HG03342 (cell line): ENCODE data around the gene C19orf25.
A peak's percentile ranks its signal among the peaks of the same experiment; 100 is the strongest.

Source experiments
- ATAC-seq: cut with Tn5 transposase; IDR thresholded peaks from one replicate; pipeline ENCODE4 v1.9.1; 2021; ENCODE audit warnings: mild to moderate bottlenecking, moderate library complexity; ENCODE audit not compliant: unreplicated experiment

The C19orf25 gene

DNA sequence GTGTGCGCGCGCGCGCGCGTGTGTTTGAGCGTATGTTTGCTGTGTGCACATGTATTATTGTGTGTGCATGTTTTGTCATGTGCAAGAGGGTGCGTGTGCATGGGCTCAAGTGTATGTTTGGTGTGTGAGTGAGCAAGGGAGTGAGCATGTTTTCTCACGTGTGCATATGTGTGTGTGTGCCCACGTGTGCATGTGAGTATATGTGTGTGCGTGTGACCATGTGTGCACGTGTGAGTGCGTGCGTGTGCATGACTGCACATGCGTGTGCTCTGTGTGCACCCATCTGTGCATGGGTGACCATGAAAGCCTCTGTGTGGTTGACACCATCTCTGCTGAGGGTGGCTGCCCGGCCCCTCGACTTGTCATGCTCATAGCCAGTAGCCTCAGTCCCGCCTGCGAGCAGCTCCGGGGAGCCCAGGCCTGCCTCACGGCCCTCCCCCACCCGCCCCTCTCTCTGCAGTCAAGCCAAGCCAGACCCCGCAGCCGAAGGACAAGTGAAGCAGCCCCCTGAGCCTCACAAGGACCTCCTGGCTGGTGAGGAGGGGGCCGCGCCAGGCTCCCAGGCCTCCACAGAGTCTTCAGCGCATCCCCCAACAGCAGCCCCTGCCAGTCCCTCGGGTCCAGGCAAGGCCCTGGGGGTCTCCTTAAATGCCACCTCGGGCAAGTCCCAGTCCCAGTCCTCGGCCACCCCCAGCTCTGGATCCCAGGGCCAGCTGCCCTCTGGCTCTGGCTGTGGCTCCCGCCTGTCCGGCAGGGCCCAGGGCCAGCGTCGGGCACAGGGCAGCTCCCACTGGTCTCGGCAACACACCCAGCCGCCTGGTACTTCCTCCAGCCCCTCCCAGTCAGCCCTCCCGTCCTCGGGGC, 17.9 kb upstream of the C19orf25 start:
- no peak for ATAC-seq

DNA sequence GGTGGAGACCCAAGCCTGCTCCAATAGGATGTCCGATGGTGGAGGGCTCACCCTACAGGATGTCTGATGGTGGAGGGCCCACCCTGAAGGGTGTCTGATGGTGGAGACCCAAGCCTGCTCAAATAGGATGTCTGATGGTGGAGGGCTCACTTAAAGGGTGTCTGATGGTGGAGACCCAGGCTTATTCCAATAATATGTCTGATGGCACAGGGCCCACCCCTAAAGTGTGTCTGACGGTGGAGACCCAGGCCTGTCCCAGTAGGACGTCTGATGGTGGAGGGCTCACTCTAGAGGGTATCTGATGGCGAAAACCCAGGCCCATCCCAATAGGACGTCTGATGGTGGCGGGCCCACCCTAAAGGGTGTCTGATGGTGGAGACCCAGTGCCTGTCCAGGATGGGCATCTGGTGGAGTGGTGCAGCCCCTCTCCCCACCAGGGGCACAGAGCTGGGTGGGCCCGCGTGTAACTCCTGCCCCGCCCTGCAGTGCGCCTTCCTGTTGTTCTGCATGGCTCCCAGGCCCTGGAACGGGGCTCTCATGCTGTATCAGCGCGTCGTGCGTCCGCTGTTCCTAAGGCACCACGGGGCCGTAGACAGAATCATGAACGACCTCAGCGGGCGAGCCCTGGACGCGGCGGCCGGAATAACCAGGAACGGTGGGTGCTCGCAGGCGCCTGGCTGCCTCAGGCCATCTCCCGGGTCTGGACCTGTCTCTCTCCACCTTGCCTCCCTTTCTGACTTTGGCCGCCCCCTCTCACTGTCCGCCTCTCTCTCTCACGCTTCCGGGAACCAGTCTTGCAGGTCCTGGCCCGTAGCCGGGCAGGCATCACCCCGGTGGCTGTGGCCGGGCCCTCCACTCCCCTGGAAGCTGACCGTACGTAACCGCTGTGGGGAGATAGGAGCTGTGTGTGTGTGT, 17.0 kb upstream of the C19orf25 start:
- ATAC-seq: no peak

DNA sequence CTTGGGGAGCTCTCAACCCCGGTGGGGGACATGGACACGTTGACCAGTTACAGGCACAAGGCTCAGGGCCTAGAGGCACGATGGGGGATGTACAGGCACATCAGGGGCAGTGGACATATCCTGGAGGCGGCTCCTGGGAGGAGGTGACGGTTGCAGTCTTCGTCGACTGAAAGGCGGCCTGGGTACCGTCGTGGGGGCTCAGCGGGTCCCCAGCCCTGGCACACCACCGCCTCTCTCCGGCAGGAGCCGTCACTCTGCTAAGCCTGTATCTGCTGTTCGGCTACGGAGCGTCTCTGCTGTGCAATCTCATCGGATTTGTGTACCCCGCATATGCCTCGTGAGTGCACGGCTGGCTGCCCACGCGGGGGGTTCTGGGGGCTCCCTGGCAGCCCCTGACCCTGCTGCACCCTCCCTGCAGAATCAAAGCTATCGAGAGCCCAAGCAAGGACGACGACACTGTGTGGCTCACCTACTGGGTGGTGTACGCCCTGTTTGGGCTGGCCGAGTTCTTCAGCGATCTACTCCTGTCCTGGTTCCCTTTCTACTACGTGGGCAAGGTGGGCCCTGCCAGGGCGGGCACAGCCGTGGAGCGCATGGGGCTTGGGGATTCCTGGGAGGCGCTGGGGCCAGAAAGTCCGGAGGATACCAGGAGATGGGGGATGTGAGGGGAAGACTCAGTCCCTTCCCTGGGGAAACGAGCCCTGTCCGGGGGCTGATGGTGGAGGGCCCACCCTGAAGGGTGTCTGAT, 16.2 kb upstream of the C19orf25 start:
- no peak for ATAC-seq

DNA sequence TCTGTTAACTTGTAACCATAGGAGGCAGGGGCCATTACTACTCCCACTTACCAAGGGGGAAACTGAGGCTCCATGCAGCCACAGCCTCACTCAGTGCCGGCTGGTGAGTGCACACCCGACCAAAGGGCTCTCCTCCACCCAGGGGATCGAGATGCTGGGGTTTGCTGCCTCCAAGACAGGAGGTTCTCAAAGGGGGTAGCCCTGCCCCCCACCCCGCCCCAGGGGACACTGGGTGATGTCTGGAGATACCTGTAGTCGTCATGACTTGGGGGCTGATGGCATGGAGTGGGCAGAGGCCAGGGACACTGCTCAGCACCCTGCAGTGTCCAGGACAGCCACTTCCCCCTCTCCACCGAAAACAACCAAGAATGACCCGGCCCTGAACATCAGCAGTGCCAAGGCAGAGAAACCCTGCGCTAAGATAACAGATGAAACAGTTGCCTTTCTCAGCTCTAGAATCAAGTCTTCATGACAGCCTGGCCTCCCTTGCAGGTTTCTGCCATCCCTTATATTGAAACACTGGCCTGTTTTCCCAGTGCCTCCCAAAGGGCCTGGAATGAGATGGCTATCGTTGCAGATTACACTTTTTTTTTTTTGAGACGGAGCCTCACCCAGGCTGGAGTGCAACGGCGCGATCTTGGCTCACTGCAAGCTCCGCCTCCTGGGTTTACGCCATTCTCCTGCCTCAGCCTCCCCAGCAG, 15.2 kb upstream of the C19orf25 start:
- ATAC-seq: no peak

DNA sequence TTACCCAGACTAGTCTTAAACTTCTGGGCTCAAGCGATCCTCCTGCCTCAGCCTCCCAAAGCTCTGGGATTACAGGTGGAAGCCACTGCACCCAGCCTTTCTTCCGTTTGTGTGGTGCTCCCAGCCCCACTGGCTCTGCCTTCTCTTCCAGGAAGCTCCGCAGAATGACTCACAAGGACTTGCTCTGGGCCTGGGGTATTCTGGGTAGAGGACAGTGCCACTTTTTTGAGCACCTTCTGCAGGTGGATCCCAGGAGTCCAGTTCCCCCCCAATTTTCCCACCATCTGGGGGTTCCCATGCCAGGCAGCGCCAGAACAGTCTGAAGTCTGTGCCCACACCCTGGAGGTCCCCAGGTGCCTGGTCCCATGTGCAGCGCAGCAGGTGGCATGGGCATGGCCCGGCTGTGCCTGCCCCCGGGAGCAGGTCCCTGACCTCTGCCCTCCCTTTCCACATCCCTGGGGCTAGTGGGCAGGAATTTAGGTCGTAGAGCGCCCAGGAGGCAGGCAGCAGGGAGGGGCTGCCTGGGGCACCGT, 13.5 kb upstream of the C19orf25 start:
- ATAC-seq: no peak

- no peak for ATAC-seq
These were observed 12.8 kb upstream of the C19orf25 start for GRCh38 chr19:1491849-1492170.

DNA sequence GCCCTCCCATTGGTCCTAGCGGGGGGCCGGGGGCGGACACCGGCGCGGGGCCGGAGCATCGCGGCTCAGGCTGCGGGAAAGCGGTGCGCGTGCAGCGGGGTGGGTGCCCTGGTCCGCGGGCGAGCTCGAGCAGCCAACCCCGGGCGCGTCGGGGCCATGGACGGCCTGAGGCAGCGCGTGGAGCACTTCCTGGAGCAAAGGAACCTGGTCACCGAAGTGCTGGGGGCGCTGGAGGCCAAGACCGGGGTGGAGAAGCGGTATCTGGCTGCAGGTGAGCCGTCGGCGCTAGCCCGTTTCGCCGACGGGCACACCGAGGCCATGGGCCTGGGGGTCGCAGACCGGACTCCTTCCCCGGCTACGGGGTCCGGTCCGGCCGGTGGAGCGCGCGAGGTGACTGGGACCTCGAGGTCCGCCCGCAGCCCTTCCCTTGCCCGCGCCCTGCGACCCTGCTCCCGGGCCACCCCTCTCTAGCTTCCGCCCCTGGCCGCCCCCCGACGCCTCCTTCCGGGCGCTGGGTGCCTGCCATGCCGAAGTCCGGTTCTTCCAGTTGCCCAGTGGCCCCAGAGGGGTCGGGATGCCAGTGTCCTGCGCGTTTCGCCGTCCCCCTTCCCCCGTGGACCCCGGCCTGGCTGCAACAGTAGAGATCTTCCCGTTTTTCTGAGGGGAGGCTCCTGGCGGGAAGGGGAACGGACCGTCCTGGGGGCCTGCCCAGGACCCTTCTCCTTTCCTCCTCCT, 12.3 kb upstream of the C19orf25 start, which contains the start of gene REEP6:
REEP6 (plus strand) TSS at position 68 of the 735 bp plus-strand sequence; CDS start at position 157, 89 bp downstream.
- no peak for ATAC-seq

GRCh38 chr19:1490311-1491113, 11.5 kb upstream of the C19orf25 start, which contains the start of gene PCSK4:
TSS of gene PCSK4 (minus strand) at chr19:1490350. CDS start at chr19:1490346, 4 bp downstream.
- peak; percentile 75 for ATAC-seq

GRCh38 chr19:1489463-1490310, 10.7 kb upstream of the C19orf25 start:
- no peak for ATAC-seq

DNA sequence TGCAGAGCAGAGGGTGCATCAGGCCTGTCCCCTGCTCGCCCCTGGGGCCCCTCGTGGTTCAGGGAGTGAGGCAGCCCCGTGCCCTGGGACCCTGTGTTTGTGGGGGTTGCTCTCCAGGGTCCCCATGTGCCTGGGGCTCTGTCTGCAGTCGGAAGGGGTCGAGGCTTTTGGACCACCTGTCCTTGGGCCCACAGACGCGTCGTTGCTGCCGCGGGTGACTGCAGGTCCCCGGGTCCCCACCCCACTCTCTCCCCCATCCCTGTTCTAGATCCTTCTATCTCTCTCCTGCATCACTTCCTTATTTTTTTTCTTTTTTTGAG, 9.2 kb upstream of the C19orf25 start:
- ATAC-seq: no peak

- no peak for ATAC-seq
These were observed 8.7 kb upstream of the C19orf25 start for GRCh38 chr19:1487576-1488281.

DNA sequence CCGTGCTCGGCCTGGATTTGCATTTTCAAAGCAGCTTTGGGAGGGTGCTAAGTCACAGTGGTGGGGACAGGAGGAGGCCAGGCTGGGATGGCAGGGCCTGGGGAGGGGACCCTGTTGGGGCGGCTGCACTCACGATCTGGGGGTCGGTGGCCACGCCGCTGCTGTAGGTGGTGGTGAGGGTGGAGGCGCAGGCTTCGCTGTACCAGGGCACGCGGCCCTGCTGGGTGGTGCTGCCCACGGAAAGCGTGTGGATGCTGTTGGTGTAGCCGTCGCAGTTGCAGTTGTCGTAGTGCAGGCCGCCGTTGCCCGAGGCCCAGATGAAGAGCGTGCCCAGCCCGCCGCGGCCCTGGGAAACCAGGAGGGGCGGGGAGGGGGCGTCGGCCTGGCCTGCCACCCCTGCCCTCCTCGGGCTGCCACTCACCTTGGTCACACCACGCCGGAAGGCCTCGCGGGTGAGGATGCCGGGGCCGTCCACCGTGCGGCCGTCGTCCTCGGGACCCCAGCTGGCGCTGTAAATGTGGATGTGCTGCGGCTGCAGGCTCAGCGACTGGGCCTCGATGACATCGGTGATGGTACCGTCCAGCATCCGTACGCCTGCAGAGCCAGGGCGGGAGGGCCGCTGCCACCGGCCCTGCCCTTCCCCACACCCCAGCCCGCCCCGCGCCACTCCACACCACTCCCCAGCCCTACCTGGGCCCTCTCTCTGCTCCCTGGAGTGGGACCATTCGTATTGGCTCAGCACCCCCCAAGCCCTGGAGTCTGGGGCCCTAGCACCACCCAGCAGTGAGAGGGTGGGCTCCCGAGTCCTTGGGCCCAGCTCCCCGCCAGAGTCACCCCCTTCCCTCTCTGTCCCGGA, 7.9 kb upstream of the C19orf25 start:
- ATAC-seq: no peak

- ATAC-seq: no peak
These were observed 5.0 kb upstream of the C19orf25 start for GRCh38 chr19:1483979-1484428.

DNA sequence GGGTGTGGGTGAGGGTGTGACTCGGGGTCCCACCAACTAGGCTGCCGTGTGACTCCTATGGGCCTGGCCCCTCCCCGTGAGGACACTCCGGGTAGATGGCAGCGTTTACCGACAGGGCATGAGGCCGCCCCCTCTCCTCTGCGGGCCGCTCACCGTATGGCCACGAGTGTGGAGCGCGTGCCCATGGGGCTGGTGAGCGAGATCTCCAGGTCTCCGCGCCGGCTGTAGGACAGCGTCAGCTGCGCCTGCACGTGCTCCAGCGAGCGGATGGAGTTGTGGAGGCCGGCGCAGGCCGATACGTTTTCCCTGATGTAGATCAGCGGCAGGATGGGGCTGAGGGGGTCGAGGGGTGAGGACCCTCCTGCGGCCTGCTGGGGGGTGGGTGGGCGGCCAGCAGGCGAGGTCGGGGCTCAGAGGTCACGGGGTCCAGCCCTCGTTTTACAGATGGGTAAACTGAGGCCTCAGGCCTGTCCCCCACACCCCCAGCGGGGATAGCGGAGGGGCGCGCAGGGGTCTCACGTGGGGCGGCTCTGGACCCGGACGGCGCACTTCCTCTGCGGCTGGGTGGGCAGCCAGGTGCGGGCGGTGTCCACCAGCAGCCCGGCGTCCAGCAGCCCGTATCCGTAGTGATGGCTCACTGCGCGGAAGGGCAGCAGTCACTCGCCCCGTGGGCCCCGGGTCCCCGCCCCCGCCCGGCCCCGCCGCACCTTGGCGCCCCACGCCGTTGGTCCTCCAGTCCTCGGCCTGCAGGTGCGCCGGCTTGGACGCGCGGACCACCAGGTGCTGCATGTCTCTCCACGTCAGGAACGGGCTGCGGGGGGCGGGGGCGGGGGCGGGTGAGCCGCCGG, 4.3 kb upstream of the C19orf25 start:
- ATAC-seq: no peak

- no peak for ATAC-seq
These were observed 3.5 kb upstream of the C19orf25 start for GRCh38 chr19:1482361-1483130.
